GM19395 (cell line): ENCODE data around the gene TNFAIP2.

Experiments
- ATAC-seq: cut with Tn5 transposase; IDR thresholded peaks from one replicate; pipeline ENCODE4 v1.9.1; 2021; ENCODE audit warnings: mild to moderate bottlenecking, moderate library complexity; ENCODE audit not compliant: unreplicated experiment

The TNFAIP2 gene, protein sequence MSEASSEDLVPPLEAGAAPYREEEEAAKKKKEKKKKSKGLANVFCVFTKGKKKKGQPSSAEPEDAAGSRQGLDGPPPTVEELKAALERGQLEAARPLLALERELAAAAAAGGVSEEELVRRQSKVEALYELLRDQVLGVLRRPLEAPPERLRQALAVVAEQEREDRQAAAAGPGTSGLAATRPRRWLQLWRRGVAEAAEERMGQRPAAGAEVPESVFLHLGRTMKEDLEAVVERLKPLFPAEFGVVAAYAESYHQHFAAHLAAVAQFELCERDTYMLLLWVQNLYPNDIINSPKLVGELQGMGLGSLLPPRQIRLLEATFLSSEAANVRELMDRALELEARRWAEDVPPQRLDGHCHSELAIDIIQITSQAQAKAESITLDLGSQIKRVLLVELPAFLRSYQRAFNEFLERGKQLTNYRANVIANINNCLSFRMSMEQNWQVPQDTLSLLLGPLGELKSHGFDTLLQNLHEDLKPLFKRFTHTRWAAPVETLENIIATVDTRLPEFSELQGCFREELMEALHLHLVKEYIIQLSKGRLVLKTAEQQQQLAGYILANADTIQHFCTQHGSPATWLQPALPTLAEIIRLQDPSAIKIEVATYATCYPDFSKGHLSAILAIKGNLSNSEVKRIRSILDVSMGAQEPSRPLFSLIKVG

DNA sequence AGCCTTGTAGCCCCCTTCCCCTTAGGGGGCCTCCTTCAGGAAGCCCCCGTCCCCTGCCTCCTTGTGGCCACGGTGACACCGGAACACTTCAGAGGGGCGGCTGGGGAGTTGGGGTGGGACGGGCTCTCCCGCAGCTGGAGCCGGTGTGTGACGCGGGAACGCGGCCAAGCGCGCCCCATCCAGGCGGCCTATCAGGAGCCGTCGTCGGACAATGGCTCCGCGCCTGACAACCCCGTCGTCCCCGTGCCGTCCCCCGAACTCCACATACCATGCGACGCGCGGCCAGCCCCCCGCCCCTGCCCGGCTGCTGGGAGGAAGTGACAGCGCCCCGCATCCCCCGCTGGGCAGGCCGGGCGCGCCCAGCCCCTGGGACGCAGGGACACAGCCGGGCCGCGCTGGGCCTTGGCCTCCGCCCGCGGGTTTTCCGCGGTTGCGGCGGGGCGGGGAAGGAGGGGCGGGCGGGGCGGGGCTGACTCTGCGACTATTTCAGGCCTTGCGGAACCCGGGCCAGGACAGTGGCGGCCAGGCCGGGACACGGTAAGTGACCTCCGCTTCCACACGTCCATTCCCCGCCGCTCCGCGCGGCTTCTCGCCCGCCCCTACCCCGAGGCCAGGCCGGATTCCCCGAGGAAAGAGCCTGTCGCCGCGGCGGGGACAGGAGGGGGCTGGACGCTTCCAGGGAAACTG is at the start of gene TNFAIP2:
Gene TNFAIP2 (plus strand): TSS at position 515 of the 687 bp plus-strand sequence. CDS start 2,997 bp downstream, outside the sequence.
- no peak for ATAC-seq

DNA sequence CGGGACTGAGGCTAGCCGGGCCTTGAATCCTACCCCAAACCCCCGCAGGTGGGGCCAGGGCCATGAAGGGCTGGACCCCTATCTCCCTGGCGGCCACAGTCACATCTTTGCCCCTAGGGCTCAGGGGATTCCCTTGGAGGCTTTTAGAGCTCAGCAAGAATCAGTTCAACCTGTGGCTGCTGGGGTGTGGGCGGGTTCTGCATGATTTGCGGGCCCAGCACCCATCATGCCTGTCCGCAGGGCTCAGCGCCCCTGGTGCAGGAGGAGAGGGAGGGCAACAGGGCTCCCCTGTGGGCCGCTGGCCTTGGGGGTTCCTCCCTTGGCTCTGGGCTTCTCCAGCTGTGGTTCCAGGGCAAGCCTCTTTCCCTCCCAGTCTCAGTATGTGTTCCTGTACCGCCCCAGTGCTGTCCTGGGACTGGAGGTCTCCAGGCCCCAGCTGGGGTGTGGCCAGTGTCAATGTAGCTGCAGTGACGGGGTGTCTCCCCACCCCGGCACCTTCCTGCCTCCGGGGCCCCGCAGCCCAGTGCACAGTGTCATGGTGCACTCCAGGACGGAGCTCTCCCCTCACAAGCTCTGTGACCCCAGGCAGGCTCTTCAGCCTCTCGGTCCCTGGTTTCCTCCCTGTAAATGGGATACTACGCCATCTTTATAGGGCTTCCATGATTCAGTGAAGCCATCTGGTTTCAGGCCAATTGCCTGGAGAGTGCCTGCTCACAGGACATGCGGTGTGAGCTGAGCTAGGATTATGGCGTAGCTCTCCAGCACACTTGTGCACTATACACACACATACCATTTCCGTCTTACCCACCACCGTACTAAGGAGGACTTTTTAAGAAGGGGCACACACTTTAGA is 49.2 kb upstream of the TNFAIP2 start:
- no peak for ATAC-seq

DNA sequence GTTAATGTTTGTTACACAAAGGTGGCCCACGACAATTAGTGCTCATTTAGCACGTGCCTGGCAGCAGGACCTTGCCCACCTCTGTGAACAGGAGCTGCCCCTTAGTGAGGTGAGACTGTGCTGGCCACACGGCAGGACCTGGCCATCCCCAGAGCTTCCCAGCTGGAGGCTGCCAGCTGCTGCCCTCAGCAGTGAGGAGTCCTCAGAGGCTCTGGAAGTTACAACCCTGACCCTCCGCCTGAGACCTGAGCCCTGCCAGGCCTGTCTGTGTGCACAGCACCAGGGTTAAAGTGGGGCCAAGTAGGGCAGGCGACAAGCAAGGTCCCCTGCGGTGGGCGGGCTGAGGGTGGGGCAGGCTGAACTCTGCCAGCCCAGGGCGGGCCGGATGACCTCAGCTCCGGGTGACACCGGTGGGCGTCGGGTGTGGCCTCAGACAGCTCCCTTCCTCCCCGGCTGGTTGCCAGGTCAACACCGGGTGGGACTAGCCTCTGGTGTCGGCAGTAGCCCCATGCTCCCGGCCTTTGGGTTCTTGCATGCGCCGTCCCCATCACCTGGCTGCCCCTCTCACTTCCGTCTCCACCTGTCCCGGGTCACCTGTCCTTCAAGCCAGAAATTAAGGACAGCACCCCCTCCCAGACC is 48.4 kb upstream of the TNFAIP2 start:
- no peak for ATAC-seq

DNA sequence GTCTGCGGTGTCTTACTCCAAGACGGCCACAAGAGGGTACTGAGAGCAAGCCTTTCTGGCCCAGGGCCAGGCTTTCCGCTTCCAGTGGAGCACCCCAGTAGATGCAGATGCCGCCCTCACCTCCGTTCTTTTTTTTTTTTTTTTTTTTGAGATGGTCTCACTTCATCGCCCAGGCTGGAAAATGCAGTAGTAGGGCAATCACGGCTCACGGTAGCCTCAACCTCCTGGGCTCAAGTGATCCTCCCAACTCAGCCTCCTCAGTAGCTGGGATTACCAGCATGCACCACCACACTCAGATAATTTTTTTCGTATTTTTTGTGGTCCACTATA is 44.9 kb upstream of the TNFAIP2 start:
- no peak for ATAC-seq

DNA sequence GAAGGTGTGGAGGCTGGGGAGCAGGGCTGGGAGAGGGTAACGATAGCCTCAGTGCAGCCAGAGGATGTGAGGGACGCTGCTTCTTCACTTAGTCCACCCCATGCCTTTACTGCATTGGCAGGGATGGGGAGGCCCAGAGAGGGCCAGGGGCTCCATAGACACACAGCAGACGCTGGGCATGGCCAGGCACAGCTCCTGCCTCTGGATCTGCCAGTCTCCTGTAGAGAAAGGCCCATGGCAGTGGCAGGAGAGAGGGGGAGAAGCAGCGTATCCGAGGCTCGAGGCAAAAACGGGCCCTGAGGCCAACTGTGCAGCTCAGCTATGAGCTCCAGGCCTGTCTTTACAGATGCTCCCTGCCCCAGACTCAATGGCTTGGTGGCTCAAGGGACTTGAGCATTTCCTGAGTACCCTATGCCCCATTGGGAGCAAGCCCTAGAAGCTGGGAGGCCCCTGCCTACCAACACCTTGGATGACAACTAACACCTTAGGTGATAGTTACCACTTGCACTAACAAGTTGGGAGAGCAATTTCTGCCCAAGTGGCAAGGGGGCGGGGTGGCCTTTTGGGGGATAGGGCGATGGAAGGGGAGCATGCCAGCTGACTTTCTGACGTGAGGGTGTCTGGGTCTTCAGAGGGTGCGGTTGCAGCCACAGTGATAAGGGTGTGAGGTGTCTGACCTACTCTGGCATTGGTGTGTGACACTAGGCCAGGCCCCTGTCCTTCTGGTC is 44.2 kb upstream of the TNFAIP2 start:
- no peak for ATAC-seq

DNA sequence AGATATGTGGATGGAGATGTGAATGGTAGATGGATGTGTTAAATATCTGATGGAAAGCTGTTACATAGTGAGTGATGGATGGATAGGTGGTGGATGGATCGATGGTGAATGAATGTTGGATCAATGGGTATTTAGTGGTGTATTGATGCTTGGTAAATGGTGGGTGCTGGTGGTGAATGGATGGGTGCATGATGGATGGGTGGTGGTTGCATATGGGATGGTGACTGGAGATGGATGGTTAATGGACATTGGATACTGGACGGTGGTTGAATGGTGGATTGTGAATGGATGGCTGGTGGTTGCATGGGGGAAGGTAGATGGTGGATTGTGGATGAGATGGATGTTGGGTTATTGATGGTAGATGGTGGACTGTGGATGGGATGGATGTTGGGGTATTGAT is 41.3 kb upstream of the TNFAIP2 start:
- no peak for ATAC-seq

DNA sequence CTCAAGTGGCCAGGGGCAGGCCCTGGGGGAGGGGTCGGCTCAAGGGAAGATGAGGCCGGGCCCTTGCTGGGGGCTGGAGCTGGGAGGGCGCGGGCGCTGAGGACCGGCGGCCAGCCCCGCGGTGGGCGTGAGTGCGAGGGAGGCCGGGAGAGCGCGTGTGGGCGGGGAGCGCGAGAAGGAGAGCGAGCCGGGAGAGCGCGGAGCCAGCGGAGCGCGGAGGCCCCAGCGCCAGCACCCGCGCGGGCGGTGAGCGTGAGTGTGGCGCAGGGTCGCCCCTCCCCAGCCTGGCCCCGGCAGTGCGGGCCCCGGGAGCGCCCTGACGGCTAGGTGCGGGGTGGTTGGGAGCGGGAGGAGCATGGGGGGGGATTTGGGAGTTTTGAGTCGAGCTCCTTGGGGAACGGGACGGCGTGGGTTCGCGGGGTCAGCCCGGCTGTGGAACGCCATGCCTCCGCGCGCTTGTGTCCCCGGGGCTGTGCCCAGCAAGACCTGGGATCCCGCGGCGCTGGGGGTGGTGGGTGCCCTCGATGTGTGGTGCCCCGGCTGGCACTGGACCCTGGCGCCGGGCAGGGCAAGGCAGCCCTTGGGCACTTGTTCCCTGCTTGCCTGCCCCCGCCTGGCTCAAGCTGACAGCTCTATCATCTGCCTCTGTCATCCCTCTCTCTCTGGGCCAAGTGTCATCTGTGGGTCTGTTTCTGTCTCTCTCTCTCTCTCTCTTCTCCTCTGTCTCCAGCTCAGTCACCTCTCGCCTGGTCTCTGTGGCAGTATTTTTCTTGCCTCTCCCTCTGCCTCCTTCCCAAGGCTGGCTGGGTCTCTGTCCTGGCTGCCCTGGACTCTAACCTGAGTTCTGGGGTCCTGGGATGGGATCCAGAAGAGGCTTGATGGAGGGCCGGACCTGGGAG is 39.0 kb upstream of the TNFAIP2 start, which contains the start of gene LBHD2:
Gene LBHD2 (plus strand): TSS at position 190 of the 899 bp plus-strand sequence. CDS start 1,803 bp downstream, outside the sequence.
- no peak for ATAC-seq

DNA sequence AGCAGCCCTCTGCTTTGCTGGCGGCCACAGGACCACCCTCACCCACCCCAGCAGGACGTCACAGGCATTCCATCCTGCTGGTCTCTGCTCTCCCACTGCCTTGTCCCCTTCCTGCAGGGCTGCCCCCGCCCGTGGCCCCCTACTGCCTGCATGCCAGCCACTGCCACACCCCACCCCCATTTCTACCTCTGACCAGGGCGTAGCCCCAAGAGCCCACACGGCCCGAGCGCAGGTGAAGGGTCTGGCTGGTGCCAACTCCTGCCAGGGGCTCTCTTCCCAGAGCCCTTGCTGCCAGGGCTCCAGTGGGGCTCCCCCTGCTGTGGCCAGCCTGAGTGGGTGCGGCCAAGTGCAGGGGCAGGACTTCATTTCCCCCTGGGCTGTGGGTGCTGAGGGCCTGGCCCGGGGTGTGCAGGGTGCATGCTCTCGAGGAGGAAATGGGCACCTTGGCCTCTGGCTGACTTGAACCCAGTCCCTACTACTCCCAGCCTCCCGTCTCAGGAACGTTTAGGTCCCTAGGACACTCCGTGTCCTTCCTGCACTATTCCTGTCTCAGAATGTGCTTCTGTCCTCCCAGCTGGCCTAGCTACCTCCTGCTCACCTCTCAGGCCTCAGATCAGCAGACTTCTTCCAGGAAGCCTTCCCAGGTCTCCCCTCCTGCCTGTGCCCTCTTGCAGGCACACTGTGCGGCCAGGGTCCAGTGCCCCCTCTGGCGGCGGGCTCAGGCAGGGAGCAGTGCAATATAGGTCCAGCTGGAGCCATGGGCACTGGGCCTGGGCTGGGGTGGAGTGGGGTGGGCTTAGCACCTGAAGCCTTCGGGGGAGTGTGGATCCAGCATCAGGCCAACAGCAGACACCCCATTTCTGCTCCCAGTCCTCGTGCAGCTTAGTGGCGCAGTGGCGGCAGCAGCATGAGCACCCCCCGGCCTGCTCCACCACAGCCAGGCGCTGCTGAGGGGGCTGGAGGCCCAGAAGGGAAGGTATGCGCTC is 37.9 kb upstream of the TNFAIP2 start:
- ATAC-seq = no peak

DNA sequence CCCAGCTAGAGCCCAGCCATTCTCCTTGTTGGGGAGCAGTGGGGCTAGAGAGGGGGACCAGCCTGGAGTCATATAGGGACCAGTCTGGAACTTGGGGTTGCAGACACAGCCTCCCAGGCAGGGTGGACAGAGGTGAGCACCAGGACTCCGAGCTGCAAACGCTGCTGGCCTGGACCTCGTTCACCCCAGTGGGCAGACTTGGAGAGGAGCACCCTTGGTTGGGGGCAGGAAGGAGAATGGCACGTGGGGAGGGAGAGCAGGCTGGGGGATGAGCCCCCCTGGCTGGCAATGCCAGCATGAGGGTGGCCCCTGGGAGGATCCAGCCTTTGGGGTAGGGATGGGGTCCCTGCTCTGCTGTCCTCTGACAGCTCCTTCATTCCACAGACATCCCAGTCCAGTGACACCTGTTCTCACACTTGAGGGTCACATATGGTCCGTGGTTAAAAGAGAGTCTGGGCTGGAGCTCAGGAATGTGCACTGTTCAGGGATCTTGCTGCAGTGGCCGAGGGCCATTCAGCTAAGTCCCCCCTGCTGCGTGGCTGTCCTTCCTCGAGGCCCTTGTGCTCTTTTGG is 36.4 kb upstream of the TNFAIP2 start:
- ATAC-seq = no peak

DNA sequence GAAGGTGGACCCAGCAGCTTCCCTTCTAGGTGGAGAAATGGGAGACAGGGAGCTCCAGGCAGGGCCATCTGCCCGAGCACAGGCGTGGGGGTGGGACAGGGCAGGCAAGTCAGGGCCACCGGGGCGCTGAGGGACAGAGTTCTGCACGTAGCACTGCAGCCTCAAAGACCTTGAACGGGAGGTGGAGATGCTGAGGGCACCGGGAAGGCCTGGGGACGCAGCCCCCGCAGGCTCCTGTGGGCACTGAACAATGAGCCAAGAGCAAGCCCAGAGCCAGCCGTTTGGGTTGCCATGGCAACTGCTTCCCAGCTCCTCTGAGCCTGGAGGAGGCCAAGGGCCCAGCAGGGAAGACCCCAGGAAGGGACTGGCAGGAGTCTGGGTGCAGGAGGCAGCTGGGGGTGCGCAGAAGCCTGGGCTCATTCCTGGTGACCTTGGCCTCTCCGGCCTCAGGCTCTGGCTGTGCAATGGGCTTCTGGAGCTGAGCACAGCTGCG is 35.9 kb upstream of the TNFAIP2 start:
- no peak for ATAC-seq

DNA sequence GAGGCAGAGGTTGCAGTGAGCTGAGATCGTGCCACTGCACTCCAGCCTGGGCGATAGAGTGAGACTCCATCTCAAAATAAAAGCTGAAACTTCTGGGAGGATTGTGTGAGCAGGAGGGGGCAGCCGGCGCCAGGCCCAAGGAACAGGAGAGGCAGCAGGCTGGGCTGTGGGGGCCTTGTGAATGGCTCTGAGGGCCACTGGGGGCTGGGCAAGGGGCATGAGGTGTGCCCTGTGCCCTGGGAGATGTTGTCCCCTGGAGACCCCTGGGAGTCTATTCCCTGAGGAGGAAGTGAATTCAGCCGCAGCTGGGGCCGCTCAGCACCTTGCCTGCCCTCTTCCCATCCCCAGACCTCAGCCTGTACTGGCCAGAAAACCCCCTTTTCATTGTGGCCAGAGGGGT is 34.3 kb upstream of the TNFAIP2 start:
- no peak for ATAC-seq

DNA sequence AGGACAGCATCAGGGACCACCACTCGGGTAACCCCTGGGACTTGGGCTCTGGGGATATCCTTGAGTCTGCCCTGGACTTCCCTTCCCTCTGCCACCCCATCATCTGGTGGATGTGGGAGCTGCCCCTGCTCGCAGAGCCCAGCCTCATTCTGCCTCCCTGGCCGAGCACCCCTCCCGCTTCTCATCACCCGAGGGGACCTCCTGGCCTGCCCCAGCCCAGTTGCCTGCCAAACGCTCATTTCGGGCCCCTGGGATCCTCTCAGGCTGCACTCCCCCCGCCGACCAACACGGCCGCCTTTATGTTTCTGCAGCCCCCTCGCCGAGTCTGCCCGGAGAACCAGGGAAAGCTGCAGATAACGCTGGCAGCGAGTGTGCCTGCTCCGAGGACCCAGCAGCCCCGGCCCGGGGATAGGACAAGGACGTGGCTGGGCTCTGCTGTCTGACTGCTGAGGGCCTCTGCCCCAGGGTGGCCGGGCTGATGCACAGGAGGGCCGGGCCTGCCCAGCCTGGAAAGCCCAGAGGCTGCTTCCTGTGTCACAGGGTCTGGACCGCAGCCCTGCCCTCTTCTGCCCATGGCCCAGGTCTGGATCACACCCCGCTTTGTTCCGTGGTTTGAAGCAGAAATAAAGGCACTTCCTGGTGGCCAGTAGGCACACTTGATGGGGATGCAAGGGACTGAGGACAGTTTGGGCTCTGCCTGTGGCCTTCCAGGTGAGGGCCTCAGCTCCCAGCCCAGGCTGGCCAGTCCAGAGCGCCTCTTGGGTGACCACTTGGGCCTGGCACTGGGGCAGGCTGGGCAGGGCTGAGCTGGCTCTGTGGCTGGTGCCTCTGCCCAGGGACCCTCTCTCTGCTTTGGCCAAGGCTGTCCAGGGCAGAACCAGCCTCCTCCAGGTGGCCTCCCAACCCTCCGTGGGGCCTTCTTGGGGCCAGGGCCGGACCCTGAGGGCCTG is 33.6 kb upstream of the TNFAIP2 start:
- no peak for ATAC-seq

DNA sequence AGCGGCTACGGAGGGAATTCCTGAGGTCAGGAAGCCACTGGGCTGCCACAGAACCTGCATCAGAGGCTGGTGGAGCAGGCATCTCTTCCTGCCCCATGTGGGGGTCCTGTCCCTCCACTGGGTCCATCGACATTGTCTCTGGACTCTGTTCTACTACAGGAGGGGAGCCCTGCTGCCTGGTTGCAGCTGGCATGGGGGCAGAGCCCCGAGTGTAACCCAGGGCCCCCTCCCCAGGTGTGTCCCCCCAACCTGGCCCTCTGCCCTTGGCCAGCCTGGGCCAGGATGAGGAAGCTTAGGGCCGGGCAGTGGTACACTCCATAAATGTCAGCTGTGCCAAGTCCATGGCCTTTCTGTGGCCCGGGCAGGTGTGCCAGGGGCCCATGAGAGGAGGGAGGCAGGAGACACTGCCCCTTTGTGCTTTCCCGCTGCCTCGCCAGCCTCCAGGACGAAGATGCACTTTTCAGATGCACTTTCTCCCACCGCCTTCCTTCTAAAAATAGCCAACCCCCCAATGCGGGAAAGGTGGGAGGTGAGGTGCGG is 32.7 kb upstream of the TNFAIP2 start:
- no peak for ATAC-seq

DNA sequence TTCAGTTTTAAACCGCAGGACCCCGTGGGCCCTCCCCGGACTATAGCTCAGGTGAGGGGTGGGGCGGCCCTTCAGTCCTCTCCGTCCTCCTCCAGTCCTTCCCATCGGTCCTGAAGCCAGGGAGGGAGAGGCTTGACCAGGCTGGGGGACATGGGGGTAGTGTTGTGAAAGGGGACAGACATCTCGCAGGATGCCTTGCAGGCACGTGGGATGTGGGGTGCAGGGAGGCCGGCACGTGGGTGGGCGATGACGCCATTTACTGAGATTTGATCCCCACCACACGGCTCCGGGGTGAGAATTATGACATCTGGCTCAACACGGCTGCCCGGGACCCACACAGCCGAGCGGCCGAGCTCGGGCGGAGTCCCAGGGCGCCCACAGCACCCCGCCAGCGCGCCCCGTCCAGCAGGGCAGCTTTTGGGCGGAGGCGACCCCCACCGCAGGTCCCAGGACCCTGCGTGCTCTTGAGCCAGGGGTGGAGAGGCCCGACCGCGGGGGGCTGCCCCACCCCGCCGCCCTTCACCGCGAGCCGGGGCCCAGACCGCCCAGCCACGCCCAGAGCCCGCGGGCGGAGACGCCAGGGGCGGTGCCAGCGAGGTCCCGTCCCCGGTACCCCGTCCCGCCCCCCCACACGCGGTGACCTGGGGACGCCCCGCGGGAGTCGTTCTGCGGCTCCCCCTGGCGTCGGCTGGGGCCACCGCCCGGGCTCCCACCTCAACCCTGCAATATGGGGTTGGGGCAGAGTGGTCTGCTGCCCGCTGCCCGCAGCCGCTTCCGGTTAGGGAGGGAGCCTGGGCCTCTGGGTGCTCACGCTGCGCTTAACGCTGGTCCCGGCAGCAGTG is 32.0 kb upstream of the TNFAIP2 start:
- no peak for ATAC-seq

DNA sequence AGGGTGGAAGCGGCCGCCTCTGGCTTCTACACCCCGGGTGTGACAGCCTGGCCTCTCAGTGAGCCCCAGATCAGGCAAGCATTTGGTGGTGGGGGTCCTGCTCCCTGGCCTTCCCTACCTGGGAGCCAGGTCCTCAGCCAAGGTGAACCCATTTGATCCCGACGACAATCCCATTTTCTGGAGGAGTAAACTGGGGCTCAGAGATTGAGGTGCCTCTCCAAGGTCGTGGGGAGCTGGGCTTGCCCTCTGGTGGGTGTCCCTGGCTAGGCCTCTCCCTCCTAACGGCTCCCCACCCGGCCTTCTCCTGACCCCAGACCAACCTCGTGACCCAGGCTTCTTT is 31.4 kb upstream of the TNFAIP2 start:
- ATAC-seq = no peak
